ENCODE measurements around the gene SMAP2.

DNA sequence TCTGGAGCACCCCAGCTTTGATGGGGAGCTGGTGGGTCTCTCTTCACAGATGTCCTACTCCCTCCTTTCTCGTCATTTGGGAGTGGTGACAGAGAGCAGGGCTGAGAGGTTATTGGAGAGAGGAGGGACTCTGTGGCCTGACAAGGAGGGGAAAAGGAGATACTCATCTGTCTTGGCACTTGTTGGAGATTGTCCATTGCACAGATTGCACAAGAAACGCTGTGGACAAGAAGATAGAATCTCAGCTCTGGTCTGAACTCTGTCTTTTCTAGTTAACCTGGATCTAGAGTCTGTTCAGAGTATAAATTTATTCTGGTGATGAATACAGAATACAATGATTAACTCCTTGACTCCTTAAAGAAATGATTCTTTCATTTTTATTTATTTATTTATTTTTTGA, 22.4 kb upstream of the SMAP2 start:
- TF ChIP-seq POLR2AphosphoS5 (IDR thresholded peaks at IDR 0.05; ENCODE audit: low read depth, low read length) (no peak), POLR2A (IDR thresholded peaks at IDR 0.05; ENCODE audit: low read depth, low read length) (no peak), PAX5 (IDR thresholded peaks at IDR 0.05; ENCODE audit: insufficient read depth, low read length, severe bottlenecking) (no peak)
